ENCODE data around the gene IL36G.

The IL36G gene

DNA sequence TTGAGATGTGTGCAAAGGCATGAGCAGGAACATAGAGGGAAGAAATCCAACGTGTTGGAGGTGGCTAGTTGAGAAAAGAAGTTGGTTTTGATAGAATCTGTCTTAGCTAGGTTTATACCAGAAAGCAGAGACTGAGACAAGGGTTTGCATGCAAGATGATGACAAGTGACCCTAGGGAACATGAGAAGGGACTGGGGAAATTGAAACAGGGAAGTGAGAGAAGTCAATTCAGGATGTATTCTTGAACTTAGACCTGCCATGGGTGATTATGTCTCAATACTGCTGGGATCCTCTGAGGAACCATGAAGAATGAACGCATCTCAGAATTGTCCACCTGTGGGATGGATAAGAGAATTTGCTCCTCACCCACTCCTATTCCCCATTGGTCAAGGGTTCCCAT, 47.9 kb downstream of the IL36G start:
- DNase-seq = no peak

DNA sequence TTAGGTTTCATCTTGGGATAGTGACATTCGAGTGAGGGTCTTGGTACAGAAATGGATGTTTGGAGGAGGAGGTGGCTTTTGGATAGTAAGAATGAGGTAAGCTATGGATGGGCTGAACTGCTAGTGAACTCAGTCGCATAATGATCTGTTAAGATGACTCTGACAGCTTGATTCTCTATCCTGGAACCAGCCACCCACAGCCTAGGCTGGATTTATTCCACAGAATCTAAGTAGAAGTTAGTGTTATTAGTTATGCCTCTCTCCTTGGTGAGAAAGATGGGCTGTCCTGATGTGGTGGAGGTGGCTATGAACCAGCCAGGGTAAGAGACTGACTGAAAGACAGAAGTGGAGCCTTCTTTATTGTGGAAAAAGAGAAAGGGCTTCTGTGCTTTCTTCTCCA, 49.9 kb downstream of the IL36G start:
- no peak for DNase-seq

DNA sequence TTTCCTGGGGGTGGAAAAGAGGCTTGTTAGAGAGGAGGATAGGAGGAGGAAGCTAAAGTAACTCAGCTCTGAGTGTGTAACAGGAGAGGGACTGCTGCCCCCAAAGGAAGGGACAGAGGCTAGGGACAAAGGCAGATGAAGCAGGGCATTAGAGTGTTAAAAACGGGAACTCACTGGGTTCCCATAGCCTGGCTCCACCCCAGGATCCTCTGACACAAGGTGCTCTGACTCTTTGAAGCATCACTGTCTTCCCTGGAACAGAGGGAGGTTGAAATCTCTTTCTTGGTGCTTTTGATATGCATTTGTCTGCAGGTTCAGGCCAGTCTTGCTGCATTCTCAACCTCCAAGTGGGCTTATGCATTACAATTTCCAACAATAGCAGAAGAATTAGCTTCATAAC, 50.3 kb downstream of the IL36G start:
- DNase-seq = no peak

DNA sequence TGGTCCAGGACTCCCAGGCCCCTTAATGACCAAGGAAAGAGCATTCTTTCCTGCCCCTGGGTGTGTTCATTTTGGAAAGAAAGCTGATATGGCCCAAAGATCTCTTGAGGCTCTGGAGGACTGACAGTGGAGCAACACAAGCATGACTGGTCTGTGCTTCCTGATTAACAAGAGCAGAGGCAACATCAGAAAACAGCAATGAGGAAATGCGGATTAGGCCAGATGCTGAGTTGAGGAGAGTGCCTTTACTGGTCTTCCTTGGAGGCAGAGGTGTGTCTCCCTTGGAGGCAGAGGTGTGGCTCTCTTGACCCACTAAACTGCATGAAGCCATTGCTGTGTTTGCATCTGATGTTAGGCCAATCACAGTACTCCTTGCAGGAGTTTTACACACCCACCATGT, 54.9 kb downstream of the IL36G start:
- no peak for DNase-seq

DNA sequence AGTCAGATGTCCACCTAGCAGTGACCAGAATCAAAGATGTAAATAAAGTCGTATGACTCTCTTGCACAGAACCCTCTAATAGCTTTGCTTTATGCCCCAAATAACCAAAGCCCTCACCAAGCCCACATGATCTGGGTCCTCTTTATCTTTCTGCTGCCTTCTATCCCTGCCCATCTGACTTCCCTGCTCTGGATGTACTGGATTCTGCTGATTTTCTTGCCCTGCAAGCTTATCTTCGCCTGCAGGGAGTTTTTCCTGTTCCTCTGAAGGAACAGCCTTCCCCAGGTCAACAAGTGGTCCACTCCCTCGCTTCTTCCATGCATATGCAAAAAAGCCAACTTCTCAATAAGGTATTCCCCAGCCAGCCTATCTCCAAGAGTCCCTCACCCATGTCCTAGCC, 56.2 kb downstream of the IL36G start:
- no peak for DNase-seq
